Stimulated activated CD8-positive, alpha-beta memory T cell treated with anti-CD3 and anti-CD28 coated beads, Interleukin-15, amount 100 ng/mL, for 48 hours (primary cell): ENCODE data around the gene SH3GL1.

ENCODE experiments used
- DNase-seq, 2 donors: peaks; one replicate each; pipeline ENCODE4 v3.0.0-alpha.2; 2020; ENCODE audit warnings: low read depth in 2 of 2

The SH3GL1 gene

DNA sequence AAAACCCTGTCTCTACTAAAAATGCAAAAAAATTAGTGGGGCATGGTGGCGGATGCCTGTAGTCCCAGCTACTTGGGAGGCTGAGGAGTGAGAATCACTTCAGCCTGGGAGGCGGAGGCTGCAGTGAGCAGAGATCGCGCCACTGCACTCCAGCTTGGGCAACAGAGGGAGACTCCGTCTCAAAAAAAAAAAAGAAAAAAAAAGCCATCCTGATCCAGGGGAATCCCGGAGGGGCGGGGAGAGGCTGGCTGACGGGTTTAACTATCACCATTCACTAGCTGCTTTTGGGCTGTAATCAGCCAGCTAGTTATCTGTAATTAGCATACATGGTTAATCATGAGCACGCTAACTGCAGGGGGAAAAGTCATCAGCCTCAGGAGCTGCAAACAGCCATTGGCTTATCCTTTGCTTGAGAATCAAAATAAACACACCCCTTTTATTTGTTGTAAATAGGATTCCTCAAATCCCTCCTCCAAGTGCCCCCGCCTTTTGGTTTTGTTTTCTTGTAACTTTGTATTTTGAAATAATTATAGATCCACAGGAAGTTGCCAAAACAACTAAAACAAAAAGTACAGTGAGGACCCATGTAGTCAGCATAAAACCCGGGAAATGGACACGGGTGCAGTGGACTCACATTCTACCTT lies 86.4 kb downstream of the SH3GL1 start:
- no peak for DNase-seq
